ENCODE results near the gene GSTO2. TPM values are rescaled to one million over a fixed set of nuclear protein-coding genes. Genes with fewer than 3 reads are reported as not detected.

The GSTO2 gene
- total RNA-seq, 3 donors from 2014 or later, result 5.4 to 19.7 (median 18.3) TPM

DNA sequence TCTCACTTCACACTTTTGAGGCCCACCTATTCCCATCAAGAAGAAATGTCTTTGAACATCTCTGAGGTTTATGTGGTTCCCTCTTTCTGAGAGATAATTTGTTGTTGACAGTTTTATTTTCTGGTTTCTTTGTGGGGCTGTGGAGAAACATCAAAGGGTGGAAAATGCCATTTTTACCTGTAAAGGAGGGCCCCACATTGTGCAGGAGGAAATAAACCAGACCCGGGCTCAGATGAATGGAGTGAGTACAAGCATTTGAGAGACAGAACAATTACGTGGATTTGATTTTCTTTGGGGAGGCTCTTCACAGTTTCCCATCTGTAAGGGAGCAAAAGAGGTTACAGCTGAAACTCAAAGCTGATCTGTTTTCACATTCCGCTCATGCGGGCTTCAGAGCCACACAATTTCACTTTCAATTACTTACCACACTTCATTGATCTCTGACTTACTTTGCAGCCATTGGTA is 39.5 kb downstream of the GSTO2 start:
- intact Hi-C loops (cut with DNase I, micrococcal nuclease), result loop anchor here in 1 of 2 donors (5.0 kb wide), 1 partner anchor 44 kb away; the partner anchor contains the start of gene CFAP58
- H3K36me3 ChIP-seq (ENCODE audit: low read depth), result no peaks in the 10 kb centered on the region
- TF ChIP-seq, protein P1, sequence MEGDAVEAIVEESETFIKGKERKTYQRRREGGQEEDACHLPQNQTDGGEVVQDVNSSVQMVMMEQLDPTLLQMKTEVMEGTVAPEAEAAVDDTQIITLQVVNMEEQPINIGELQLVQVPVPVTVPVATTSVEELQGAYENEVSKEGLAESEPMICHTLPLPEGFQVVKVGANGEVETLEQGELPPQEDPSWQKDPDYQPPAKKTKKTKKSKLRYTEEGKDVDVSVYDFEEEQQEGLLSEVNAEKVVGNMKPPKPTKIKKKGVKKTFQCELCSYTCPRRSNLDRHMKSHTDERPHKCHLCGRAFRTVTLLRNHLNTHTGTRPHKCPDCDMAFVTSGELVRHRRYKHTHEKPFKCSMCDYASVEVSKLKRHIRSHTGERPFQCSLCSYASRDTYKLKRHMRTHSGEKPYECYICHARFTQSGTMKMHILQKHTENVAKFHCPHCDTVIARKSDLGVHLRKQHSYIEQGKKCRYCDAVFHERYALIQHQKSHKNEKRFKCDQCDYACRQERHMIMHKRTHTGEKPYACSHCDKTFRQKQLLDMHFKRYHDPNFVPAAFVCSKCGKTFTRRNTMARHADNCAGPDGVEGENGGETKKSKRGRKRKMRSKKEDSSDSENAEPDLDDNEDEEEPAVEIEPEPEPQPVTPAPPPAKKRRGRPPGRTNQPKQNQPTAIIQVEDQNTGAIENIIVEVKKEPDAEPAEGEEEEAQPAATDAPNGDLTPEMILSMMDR (IDR thresholded peaks at IDR 0.05), result no peak
- no peaks in the 10 kb centered on the region for H3K4me1 ChIP-seq (ENCODE audit: low read depth)
- H3K9me3 ChIP-seq, result no peaks in the 10 kb centered on the region
- ATAC-seq (no peak), DNase-seq (no peak)
- no peak overlapping the region for H3K4me3 ChIP-seq

DNA sequence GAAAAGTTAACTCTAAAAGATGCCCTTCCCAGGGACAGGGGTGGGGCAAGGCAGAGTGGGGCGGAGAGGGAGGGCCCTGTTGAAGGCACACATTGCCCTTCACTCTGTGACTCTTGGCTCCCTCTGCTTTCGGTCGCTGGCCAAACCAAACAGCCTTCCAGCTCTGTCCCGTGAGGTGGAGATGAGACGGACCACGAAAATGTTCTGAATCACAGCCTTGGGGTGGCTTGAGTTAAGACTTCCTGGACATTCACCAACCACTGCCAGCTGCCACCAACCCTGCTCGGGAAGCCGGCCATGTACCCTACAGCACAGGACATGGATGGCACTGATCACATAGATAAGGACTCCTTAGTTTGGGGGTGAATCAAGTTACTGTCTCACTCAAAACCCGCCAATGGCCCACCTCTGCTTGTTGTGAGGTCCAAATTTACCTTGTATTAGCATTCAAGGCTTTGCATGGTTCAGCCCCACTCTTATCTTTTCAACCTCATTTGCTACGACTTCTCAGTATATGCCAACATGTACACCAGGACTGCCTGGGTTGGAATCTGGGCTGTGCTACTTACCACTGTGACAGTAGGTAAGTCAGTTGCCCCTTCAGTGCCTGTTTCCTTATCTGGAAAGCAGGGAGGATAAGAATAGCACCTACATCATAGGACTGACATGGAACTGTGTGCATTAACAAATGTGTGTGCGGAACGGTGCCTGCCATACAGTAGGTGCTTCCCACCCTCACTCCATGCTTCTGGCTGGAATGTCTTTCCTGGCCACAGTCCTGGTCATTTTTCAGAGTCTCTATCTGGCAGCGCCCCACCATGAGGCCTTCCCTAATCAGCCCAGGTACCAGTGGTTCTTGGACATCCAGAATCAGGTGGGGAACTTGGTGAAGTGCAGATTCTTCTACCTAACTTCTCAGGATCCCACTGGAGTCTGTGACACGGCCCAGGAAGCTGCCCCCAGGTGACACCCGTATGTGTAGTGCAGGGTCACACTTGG is 41.3 kb downstream of the GSTO2 start:
- ATAC-seq (no peak), DNase-seq (no peak)
- TF ChIP-seq, protein P1 (IDR thresholded peaks at IDR 0.05), result no peak
- no peaks in the 10 kb centered on the region for H3K9me3 ChIP-seq
- peaks cover 3% of the 10 kb centered on the region for H3K36me3 ChIP-seq (ENCODE audit: low read depth)
- H3K4me3 ChIP-seq, result no peak overlapping the region
- H3K4me1 ChIP-seq (ENCODE audit: low read depth), result no peaks in the 10 kb centered on the region
- intact Hi-C loops (cut with DNase I, micrococcal nuclease), result loop anchor here in 1 of 2 donors (5.0 kb wide), 1 partner anchor 42 kb away; the partner anchor contains the start of gene CFAP58

DNA sequence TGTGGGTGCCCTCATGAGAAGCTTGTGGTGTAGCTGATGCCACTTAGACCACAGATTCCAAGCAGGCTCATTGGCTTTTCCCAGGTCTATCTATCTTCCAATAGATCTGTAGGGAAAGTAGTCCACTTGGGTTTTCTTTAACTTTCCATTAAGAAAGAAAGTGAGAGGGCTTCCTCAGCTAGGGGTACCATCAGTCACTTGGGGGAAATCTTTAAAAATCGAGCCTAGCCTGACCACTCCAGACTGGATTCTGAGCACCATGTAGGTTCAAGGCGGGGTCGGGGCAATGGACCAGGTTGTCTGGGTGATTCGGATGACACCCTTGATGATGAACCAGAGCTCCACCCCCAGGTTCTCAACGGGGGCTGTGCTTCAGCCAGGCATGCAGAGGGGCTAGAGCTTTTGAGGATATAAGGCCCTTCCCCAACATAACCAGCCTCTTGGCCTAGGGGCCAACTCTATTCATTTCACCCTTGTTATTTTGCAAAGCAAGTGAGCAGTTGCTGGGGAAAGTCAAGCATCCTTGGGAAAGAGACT is 42.3 kb downstream of the GSTO2 start:
- H3K4me1 ChIP-seq (ENCODE audit: low read depth), result no peaks in the 10 kb centered on the region
- ATAC-seq (no peak), DNase-seq (no peak)
- TF ChIP-seq, protein P1 (IDR thresholded peaks at IDR 0.05), result no peak
- no peak overlapping the region for H3K4me3 ChIP-seq
- peaks cover 4% of the 10 kb centered on the region for H3K36me3 ChIP-seq (ENCODE audit: low read depth)
- H3K9me3 ChIP-seq, result no peaks in the 10 kb centered on the region
- intact Hi-C loops (cut with DNase I, micrococcal nuclease), result no loop called here

DNA sequence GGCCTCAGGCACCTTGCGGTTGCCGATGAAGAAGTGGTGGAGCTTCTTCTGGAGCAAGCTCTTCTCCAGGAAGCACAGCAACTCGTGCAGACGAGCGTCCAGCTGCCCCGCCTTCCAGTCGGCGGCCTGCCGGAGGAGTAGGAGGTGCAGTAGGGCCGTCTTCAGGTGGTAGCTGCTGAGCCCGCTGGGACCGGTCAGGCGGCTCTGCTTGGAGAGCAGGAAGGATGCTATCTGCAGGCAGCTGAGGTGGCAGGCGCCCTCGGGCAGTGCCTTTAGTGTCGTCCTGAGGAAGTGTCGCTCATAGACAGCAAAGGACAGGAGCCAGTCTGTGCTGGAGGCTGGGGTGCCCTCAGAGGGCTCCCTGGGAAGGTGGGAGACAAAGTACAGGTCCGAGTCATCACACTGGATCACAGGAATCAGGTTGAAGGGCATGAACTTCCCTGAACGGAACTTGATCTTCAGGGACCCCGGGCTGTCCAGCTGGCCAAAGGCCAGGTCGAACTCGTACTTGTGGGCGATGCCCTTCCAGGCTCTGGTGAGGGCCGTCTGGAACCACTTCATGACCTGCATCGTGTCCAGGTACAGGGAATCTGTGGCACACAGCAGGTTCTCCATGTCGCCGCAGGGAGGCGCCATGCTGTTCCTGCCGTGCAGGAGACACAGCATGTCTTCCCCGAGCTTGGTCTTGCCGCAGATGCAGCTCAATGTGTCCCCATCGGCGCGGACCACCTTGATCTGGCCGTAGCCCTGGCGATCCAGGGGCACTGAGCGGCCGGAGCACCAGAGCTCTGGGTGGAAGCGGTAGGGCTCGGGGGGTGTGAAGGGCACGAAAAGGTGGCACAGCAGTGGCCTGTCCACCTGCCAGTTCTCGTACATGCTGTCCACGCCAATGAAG is 45.9 kb downstream of the GSTO2 start:
- TF ChIP-seq, protein P1 (IDR thresholded peaks at IDR 0.05), result no peak
- no peak overlapping the region for H3K4me3 ChIP-seq
- H3K9me3 ChIP-seq, result no peaks in the 10 kb centered on the region
- peaks cover 5% of the 10 kb centered on the region for H3K4me1 ChIP-seq (ENCODE audit: low read depth)
- ATAC-seq, result no peak
- peaks cover 4% of the 10 kb centered on the region for H3K36me3 ChIP-seq (ENCODE audit: low read depth)
- no peak for DNase-seq
- intact Hi-C loops (cut with DNase I, micrococcal nuclease), result no loop called here

DNA sequence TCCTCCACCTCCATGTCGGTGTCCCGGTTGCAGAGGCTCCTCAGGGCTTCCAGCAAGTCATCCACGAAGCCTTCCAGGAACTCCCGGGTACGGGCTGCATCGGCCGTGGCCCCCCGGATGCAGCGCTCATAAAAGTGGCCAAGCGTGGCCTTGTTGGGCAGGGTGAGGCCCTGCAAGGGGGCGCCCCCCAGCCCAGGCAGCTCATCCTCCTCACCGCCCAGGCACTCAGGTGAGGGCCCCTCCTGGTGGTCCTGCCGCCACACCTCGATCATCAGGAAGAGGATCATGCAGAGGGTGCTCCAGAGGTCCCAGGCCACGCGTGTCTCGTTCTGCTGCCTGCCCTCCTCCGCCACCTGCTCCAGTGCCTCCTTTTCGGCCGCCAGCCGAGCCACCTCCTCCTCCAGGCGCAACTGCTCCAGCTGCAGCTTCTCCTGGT is 46.5 kb downstream of the GSTO2 start:
- no peak overlapping the region for H3K4me3 ChIP-seq
- TF ChIP-seq, protein P1 (IDR thresholded peaks at IDR 0.05), result no peak
- intact Hi-C loops (cut with DNase I, micrococcal nuclease), result no loop called here
- H3K4me1 ChIP-seq (ENCODE audit: low read depth), result peaks cover 5% of the 10 kb centered on the region
- peaks cover 4% of the 10 kb centered on the region for H3K36me3 ChIP-seq (ENCODE audit: low read depth)
- no peaks in the 10 kb centered on the region for H3K9me3 ChIP-seq
- DNase-seq, result no peak
- ATAC-seq, result no peak
